H4 (cell line): ENCODE data around the gene AGTPBP1. TPM values are rescaled to one million over a fixed set of nuclear protein-coding genes. Genes with fewer than 3 reads are reported as not detected.

ENCODE experiments used
- DNase-seq: peaks from one replicate; pipeline ENCODE4 v3.0.0-alpha.2; 2015; ENCODE audit warnings: low spot score
- total RNA-seq: library from RNA; depleted of rRNA; stranded (reverse); fragments of >200 nt; shearing (Covaris generic); gene quantifications from 2 replicates; pipeline ENCODE4 v1.2.3, GENCODE V29; 2014

The AGTPBP1 gene
- total RNA-seq, 1 experiment from 2014 or later, result 6.1 TPM

GRCh38 chr9:85717220-85717619, 24.5 kb downstream of the AGTPBP1 start:
- no peak for DNase-seq

GRCh38 chr9:85716031-85716877, 25.5 kb downstream of the AGTPBP1 start:
- DNase-seq, result no peak

GRCh38 chr9:85715587-85715986, 26.2 kb downstream of the AGTPBP1 start:
- no peak for DNase-seq

GRCh38 chr9:85713897-85714296, 27.9 kb downstream of the AGTPBP1 start:
- DNase-seq, result no peak

- DNase-seq, result no peak
These were observed 37.0 kb downstream of the AGTPBP1 start for GRCh38 chr9:85704744-85705143.

GRCh38 chr9:85703398-85703797, 38.4 kb downstream of the AGTPBP1 start:
- DNase-seq, result no peak

GRCh38 chr9:85702726-85703289, 38.9 kb downstream of the AGTPBP1 start:
- DNase-seq, result no peak

GRCh38 chr9:85702191-85702590, 39.6 kb downstream of the AGTPBP1 start:
- no peak for DNase-seq

GRCh38 chr9:85700330-85700729, 41.4 kb downstream of the AGTPBP1 start:
- no peak for DNase-seq

- no peak for DNase-seq
These were observed 53.4 kb downstream of the AGTPBP1 start for GRCh38 chr9:85688361-85688760.

- no peak for DNase-seq
These were observed 56.7 kb downstream of the AGTPBP1 start for GRCh38 chr9:85685081-85685480.

GRCh38 chr9:85676790-85677189, 65.0 kb downstream of the AGTPBP1 start:
- no peak for DNase-seq

- DNase-seq, result no peak
These were observed 74.4 kb downstream of the AGTPBP1 start for GRCh38 chr9:85667374-85667773.

GRCh38 chr9:85666086-85666485, 75.7 kb downstream of the AGTPBP1 start:
- no peak for DNase-seq

GRCh38 chr9:85662573-85662972, 79.2 kb downstream of the AGTPBP1 start:
- no peak for DNase-seq

GRCh38 chr9:85658716-85659115, 83.0 kb downstream of the AGTPBP1 start:
- DNase-seq, result no peak

GRCh38 chr9:85653153-85653552, 88.6 kb downstream of the AGTPBP1 start:
- no peak for DNase-seq

GRCh38 chr9:85647571-85647970, 94.2 kb downstream of the AGTPBP1 start:
- no peak for DNase-seq

- DNase-seq, result no peak
These were observed 95.7 kb downstream of the AGTPBP1 start for GRCh38 chr9:85645909-85646627.

GRCh38 chr9:85640425-85640824, 101.3 kb downstream of the AGTPBP1 start:
- DNase-seq, result no peak

GRCh38 chr9:85639675-85640186, 102.0 kb downstream of the AGTPBP1 start:
- DNase-seq, result no peak

GRCh38 chr9:85631809-85632208, 109.9 kb downstream of the AGTPBP1 start:
- DNase-seq, result no peak

GRCh38 chr9:85630676-85631075, 111.1 kb downstream of the AGTPBP1 start:
- no peak for DNase-seq
